Loucy (cell line): ENCODE data around the gene STUB1.
A peak's percentile ranks its signal among the peaks of the same experiment; 100 is the strongest.

Experiments
- H2AFZ ChIP-seq: fragments of 200-600 bp; sonication (generic); 2 replicates; pipeline ENCODE4 v1.6.0; 2016; ENCODE audit warnings: antibody characterized with exemption, mild to moderate bottlenecking, low read length, moderate library complexity
- H3F3A ChIP-seq: fragments of 200-600 bp; 2 replicates; pipeline ENCODE4 v1.6.0; 2016; ENCODE audit warnings: antibody characterized with exemption, low read depth, mild to moderate bottlenecking
- H3K27me3 ChIP-seq: fragments of 200-600 bp; sonication (generic); 2 replicates; pipeline ENCODE4 v1.6.1; 2014; ENCODE audit warnings: low read length, mild to moderate bottlenecking; ENCODE audit not compliant: insufficient read depth, poor library complexity, severe bottlenecking
- H3K36me3 ChIP-seq: fragments of 200-600 bp; sonication (generic); 2 replicates; pipeline ENCODE4 v1.6.1; 2016; ENCODE audit warnings: low read length; ENCODE audit not compliant: insufficient read depth
- H3K4me1 ChIP-seq: fragments of 200-600 bp; sonication (generic); 2 replicates; pipeline ENCODE4 v1.5.1; 2014; ENCODE audit warnings: low read length, mild to moderate bottlenecking; ENCODE audit not compliant: insufficient read depth, poor library complexity, severe bottlenecking
- H3K4me2 ChIP-seq: fragments of 200-600 bp; sonication (generic); 2 replicates; pipeline ENCODE4 v1.6.0; 2014; ENCODE audit warnings: antibody characterized with exemption, low read length, low read depth, mild to moderate bottlenecking; ENCODE audit not compliant: poor library complexity, severe bottlenecking
- H3K4me3 ChIP-seq: fragments of 200-600 bp; sonication (generic); 2 replicates; pipeline ENCODE4 v1.5.1; 2014; ENCODE audit warnings: low read length, mild to moderate bottlenecking, mixed read lengths; ENCODE audit not compliant: poor library complexity, severe bottlenecking
- H3K79me2 ChIP-seq: fragments of 200-600 bp; sonication (generic); 2 replicates; pipeline ENCODE4 v1.6.1; 2014; ENCODE audit warnings: low read length; ENCODE audit not compliant: insufficient read depth
- H3K9ac ChIP-seq: fragments of 200-600 bp; sonication (generic); 2 replicates; pipeline ENCODE4 v1.6.0; 2014; ENCODE audit warnings: mild to moderate bottlenecking, low read depth, low read length, moderate library complexity; ENCODE audit not compliant: poor library complexity, severe bottlenecking
- H3K9me2 ChIP-seq: fragments of 200-600 bp; sonication (generic); replicated peaks from 2 replicates; pipeline ENCODE4 v1.6.1; 2016; ENCODE audit warnings: low read depth, low read length, mixed read lengths
- H3K9me3 ChIP-seq: fragments of 200-600 bp; sonication (generic); 2 replicates; pipeline ENCODE4 v1.6.1; 2014; ENCODE audit warnings: mild to moderate bottlenecking, antibody characterized with exemption, low read length, low read depth; ENCODE audit not compliant: insufficient read depth
- H4K20me1 ChIP-seq: fragments of 200-600 bp; sonication (generic); 2 replicates; pipeline ENCODE4 v1.6.0; 2014; ENCODE audit warnings: antibody characterized with exemption, low read length, mild to moderate bottlenecking; ENCODE audit not compliant: insufficient read depth, poor library complexity, severe bottlenecking
- EZH2phosphoT487 ChIP-seq: fragments of 200-600 bp; IDR thresholded peaks from 2 replicates; pipeline ENCODE4 v1.6.1; 2018; ENCODE audit warnings: antibody characterized with exemption, mild to moderate bottlenecking, moderate library complexity, borderline replicate concordance
- TF ChIP-seq, protein P1 (sequence below): fragments of 200-600 bp; sonication (generic); conservative IDR thresholded peaks from 2 replicates; pipeline ENCODE4 v1.5.1; 2014; ENCODE audit warnings: mild to moderate bottlenecking, antibody characterized with exemption, low read length

The STUB1 gene

DNA sequence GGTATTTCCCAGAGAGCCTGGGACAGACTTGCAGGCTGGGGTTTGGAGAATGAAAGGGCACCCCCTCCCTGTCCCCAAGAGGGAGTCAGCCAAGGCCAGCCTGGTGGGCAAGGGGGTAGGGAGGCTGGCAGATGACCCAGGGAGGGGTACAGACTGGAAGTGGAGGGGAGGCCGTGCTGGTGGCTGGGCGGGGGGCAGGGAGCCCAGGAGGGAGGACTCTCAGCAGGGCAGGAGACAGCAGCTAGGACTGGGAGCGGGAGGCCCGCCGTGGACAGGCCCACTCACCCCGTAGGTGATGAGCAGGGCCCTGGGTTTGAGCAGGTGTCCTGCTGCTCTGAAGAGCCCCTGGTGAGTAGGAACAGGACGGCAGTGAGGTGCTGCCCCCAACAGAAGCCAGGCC lies 45.2 kb upstream of the STUB1 start:
- Histone ChIP-seq H4K20me1 (no peaks in the 10 kb centered on the region), H3K4me3 (peak overlapping the region; percentile 90), H3K79me2 (peaks cover 14% of the 10 kb centered on the region), H3K36me3 (no peaks in the 10 kb centered on the region), H3K4me1 (no peaks in the 10 kb centered on the region), H2AFZ (no peak overlapping the region), H3F3A (no peaks in the 10 kb centered on the region), H3K9ac (peak overlapping the region; percentile 83), H3K4me2 (peak overlapping the region; percentile 94), H3K27me3 (no peaks in the 10 kb centered on the region), H3K9me3 (no peaks in the 10 kb centered on the region), H3K9me2 (no peaks in the 10 kb centered on the region)
- TF ChIP-seq, protein P1, sequence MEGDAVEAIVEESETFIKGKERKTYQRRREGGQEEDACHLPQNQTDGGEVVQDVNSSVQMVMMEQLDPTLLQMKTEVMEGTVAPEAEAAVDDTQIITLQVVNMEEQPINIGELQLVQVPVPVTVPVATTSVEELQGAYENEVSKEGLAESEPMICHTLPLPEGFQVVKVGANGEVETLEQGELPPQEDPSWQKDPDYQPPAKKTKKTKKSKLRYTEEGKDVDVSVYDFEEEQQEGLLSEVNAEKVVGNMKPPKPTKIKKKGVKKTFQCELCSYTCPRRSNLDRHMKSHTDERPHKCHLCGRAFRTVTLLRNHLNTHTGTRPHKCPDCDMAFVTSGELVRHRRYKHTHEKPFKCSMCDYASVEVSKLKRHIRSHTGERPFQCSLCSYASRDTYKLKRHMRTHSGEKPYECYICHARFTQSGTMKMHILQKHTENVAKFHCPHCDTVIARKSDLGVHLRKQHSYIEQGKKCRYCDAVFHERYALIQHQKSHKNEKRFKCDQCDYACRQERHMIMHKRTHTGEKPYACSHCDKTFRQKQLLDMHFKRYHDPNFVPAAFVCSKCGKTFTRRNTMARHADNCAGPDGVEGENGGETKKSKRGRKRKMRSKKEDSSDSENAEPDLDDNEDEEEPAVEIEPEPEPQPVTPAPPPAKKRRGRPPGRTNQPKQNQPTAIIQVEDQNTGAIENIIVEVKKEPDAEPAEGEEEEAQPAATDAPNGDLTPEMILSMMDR = no peak
- TF ChIP-seq EZH2phosphoT487 = no peak

DNA sequence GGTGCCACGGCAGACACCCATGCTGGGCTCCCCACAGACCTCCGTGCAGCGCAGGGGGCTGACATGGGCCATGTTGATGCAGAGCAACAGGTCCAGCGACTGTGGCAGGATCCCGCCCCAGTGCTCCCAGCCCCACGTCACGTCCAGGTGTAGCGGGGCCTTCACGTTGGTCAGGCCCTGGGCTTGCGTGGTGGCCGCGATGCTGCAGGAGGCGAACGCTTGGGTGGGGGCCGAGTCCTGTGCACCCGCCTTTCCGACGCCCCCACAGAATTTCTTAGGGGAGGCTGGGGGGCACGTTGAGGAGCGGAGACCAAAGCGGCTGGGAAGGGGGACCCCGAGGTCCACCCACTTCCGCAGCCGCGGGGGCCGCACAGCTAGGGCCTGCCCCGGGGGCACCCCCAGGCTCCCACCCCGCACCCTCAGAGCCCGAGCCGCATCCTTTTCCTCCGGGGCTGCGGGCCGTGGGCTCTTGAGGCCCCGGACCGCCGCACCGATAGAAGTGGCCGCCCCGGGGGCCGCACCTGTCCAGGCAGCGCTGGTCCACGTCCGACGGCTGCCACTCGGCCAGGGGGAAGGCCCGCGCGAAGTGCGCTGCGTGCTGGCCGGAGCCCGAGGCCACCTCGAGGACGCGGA lies 44.5 kb upstream of the STUB1 start:
- Histone ChIP-seq H3K79me2 (peaks cover 14% of the 10 kb centered on the region), H4K20me1 (no peaks in the 10 kb centered on the region), H3K9ac (peak overlapping the region; percentile 83), H3K4me3 (peak overlapping the region; percentile 90), H3K4me1 (no peaks in the 10 kb centered on the region), H3F3A (no peaks in the 10 kb centered on the region), H3K27me3 (no peaks in the 10 kb centered on the region), H3K36me3 (no peaks in the 10 kb centered on the region), H3K9me3 (no peaks in the 10 kb centered on the region), H3K4me2 (peak overlapping the region; percentile 94), H3K9me2 (no peaks in the 10 kb centered on the region), H2AFZ (peak overlapping the region; percentile 49; the same call in 1 of the 2 replicates)
- TF ChIP-seq, protein P1 = no peak
- TF ChIP-seq EZH2phosphoT487 = no peak

DNA sequence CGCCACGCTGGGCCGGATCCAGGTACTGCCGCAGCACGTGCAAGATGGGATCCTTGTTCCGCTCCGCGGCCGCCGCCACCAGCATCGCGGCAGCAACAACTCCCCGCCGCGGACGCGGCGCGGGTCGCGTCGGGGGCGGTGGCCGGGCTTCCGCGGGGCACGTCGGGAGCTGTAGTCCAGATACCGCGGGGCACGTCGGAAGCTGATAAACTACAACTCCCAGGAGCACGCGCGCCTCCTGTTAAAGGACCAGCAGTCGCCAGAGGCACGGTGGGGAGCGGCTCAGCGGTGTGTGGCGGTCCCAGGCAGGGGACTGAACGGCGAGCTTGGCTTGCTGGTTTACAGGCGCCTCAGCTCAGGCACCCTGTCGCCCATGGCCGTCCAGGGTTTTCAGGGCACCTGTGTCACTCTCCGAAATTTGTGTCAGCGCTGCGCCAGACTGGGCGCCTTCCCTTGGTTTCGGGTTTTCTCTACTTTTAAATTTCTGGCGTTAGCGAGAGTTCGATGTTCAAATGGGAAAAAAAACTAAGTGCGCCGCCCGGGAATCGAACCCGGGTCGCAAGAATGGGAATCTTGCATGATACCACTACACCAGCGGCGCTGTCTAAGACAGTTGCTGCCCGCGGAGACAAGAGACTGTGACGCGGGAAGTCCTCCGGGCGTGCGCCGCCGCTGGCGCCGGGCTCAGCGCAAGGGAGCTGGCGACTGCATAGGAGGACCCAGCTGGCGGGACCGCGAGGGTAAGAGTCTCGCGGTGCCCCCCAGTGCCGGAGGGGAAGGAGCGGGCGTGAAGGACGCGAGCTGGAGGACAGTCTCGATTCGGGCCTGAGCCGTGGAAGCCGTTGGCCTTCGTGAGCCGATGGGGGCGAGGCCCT lies 43.8 kb upstream of the STUB1 start, which contains the start of gene METTL26:
METTL26 (minus strand) TSS at position 100 of the 875 bp plus-strand sequence; CDS start at position 85, 15 bp downstream.
- TF ChIP-seq, protein P1 = no peak
- TF ChIP-seq EZH2phosphoT487 = no peak
- peaks cover 14% of the 10 kb centered on the region for H3K79me2 ChIP-seq
- peak within 1 kb of the TSS; percentile 90 for H3K4me3 ChIP-seq
- H3K9ac ChIP-seq = peak within 1 kb of the TSS; percentile 83
- no peaks in the 10 kb centered on the region for H3K9me3 ChIP-seq
- no peaks in the 10 kb centered on the region for H4K20me1 ChIP-seq
- H3K27me3 ChIP-seq = no peaks in the 10 kb centered on the region
- H3K9me2 ChIP-seq = no peaks in the 10 kb centered on the region
- H3K4me1 ChIP-seq = no peaks in the 10 kb centered on the region
- H3F3A ChIP-seq = no peaks in the 10 kb centered on the region
- peak within 1 kb of the TSS; percentile 90 for H2AFZ ChIP-seq
- no peaks in the 10 kb centered on the region for H3K36me3 ChIP-seq
- peak within 1 kb of the TSS; percentile 94 for H3K4me2 ChIP-seq
